KBM-7 (cell line): Measurements from ENCODE around the gene MAN1C1.

Source experiments
- DNase-seq: peaks from one replicate; pipeline ENCODE4 v3.0.0-alpha.2; 2015
- in situ Hi-C: fragments of 300-500 bp; cut with MboI; formaldehyde crosslinking; loops from 2 replicates; pipeline ENCODE4 v1.14.3; 2020; ENCODE audit warnings: low sequenced_read_pairs, low pct_unique_long_range_greater_than_20kb, mixed read lengths

MAN1C1 gene

GRCh38 chr1:25742316-25742715, 125.7 kb downstream of the MAN1C1 start:
- in situ Hi-C loops, result no loop called here
- no peak for DNase-seq

DNA sequence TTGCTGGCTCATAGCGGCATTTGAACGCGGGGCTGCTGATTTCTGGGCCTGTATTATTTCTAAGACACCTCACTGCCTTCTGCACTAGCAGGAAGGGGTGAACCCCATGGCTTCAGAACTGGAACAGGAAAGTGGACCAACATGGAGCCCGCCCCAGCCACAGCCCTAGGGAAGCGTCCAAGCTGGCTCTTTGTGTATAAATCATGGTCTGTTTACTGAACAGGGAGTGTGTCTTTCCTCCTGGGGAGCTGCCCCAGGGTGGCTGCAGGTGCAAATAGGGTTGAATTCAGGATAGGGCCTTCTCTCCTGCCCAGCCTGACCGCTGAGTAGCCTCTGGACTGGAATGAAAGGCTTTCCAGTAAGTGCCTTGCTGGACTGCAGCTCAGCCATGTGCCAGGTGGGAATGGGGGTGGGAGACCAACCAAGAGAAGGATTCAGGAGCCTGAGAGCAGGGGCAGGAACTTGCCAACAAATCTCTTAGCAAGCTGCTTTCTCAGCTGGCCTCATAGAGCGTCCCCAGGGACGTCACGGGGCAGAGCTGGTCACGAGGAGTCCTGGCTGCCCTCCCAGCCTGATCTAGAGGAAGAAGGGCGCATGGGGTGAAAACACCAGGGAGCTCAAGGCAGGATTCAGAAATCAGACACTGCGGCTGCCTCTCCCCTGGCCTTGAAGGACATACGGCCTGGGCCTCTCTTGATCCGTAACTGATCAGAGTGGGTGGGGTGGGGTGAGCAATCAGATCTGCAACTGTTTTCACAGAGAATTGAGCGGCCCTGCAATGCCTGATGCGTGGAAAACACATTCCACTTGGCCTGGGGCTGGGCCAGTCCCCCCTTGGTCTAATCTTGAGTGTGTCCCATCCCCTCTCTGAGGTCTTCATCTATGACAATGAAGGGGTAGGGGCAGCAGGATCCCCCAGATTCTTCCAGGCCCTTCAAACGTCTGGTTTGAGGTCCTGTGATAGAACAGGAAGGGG, 126.9 kb downstream of the MAN1C1 start:
- in situ Hi-C loops, result no loop called here
- DNase-seq, result no peak

GRCh38 chr1:25744140-25744581, 127.6 kb downstream of the MAN1C1 start:
- in situ Hi-C loops, result no loop called here
- no peak for DNase-seq

GRCh38 chr1:25744636-25745425, 128.2 kb downstream of the MAN1C1 start:
- in situ Hi-C loops, result no loop called here
- DNase-seq, result no peak

- in situ Hi-C loops, result no loop called here
- DNase-seq, result no peak
These were observed 129.9 kb downstream of the MAN1C1 start for GRCh38 chr1:25746299-25747045.

- in situ Hi-C loops, result no loop called here
- no peak for DNase-seq
These were observed 130.6 kb downstream of the MAN1C1 start for GRCh38 chr1:25747046-25747719.

DNA sequence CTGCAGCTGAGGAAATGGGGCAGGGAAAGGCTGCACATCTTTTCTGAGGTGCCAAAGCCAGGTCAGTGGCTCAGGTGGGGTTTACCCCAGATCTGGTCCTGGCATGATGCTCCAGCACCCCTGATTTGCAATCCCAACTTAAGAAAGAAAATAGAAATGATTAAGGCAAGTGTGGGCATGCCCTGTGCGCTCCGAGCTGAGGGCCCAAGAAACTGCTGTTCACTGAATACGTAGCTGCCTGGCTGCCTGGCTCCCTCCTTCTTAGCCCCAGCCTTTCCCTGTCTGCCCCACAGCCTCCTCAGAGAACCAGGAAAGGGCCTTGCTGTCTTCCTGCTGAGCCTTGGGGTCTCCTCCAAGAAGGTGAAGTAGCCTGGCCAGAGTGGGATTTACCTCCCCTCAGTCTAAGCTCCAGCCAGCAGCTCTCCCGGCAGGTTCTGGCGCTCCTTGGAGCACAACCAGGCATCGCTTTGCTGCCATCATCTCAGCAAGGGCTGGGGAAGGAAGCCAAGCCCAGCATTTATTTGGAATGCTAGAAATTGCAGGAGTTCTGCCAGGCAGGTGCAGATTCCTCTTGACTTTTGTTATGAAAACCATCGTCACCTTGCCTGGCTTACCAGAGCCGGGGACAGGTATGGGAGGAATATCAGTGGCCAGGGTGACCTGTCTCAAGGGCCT, 132.1 kb downstream of the MAN1C1 start:
- in situ Hi-C loops, result no loop called here
- DNase-seq, result no peak

DNA sequence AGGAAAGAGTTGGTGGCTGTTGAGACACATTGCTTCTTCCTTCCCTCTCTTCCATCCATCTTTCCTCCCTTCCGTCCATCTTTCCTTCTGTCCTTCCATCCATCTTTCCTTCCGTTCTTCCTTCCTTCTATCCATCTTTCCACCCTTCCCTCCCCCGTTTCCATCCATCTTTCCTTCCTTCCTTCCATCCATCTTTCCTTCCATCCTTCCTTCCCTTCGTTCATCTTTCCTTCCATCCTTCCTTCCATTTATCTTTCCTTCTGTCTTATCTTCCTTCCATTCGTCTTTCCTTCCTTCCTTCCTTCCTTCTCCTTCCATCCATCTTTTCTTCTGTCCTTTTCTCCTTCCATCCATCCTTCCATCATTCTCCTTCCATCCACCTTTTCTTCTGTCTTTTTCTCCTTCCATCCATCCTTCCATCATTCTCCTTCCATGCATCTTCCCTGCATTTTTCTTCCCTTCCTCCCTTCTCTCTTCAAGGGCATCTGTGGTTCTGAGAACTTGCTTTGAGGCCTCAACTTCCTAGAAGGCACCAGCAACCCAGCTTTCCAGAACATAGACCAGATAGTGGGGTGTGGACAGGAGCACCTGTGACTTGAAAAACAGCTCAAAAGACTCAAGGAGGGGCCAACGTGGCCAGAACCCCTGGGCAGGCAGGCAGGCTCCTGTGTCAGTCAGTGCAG, 134.5 kb downstream of the MAN1C1 start:
- in situ Hi-C loops, result no loop called here
- no peak for DNase-seq

GRCh38 chr1:25754470-25755181, 138.0 kb downstream of the MAN1C1 start:
- no peak for DNase-seq
- in situ Hi-C loops, result no loop called here

- in situ Hi-C loops, result no loop called here
- no peak for DNase-seq
These were observed 139.0 kb downstream of the MAN1C1 start for GRCh38 chr1:25755475-25756125.

- DNase-seq, result peak; percentile 28
- in situ Hi-C loops, result no loop called here
These were observed 139.6 kb downstream of the MAN1C1 start for GRCh38 chr1:25756215-25756614.

- no peak for DNase-seq
- in situ Hi-C loops, result no loop called here
These were observed 140.7 kb downstream of the MAN1C1 start for GRCh38 chr1:25757151-25757845.

DNA sequence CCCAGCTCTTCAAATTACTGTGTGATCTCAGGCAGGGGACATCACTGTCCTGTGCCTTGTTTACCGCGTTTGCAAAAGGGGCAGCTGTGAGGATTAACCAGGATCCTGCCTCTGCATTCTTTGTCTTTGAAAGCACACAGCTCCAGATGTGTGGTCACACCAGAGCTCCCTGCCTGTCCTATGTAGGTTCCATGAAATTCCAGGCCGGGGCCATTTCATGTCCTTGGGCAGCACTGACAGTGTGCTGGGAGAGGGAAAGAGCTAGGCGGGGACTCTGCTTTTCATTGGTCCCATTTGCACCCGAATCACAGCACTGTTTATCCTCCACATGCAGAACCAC, 141.2 kb downstream of the MAN1C1 start:
- DNase-seq, result no peak
- in situ Hi-C loops, result no loop called here

DNA sequence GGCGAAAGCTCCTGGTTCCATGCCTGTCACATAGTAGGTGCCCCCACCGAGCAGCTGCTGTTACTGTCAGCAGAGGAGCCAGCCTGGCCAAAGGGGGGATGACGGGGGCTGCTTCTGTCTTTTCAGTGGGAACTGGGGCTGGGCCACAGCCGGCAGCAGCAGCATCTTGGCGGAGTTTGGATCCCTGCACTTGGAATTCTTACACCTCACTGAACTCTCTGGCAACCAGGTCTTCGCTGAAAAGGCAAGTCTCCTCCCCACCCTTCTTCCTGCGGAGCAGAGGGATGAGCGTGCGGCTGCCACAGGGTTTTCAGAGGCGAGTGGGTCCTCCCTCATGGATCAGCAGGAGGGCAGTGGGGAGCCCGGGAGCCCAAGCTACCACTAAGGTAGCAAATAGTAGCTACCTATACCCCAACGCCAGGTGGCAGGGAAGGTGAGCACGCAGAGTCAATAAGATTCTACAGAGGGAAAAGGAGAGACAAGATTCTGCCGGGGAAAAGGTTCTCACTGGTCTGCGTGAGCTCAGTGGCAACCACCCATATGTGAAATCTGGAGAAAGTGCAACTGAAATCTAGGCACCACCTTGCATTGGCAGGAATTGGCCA, 142.0 kb downstream of the MAN1C1 start:
- in situ Hi-C loops, result no loop called here
- DNase-seq, result no peak

GRCh38 chr1:25760122-25760719, 143.6 kb downstream of the MAN1C1 start:
- in situ Hi-C loops, result no loop called here
- DNase-seq, result no peak

GRCh38 chr1:25760871-25761270, 144.3 kb downstream of the MAN1C1 start:
- in situ Hi-C loops, result no loop called here
- DNase-seq, result no peak
